ENCODE data around the gene SLC30A2. TPM values are rescaled to one million over a fixed set of nuclear protein-coding genes. Genes with fewer than 3 reads are reported as not detected.

The SLC30A2 gene
- total RNA-seq, 2 donors from 2014 or later = not detected

DNA sequence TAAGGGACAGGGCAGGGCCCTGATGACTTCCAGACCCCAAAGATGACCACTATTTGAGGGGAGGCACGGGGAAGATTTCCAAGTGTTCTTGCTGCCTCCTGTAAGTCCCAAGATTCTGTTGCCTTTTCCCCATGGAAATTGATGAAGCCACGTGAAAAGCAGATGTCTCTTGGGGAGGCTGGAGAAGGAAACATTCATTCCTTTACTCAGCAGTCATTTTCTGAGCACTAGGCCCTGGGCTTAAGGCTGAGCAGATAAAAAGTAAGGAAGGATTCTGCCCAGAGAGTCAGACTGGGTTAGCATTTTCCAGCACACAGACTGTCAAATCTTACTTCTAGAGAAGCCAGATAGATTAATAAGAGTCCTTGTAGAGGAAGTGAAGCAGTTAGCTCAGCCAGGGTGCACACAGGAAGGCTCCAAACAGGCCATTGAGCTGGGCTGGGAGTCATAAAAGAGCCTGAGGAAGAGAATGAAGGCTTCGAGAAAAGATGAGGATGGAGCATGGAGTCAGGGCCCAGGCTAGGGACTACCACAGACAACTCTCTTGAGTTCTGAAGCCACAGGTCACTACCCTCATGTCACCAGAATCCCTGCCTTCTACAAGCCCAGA lies 14.2 kb downstream of the SLC30A2 start:
- TF ChIP-seq, protein P1, sequence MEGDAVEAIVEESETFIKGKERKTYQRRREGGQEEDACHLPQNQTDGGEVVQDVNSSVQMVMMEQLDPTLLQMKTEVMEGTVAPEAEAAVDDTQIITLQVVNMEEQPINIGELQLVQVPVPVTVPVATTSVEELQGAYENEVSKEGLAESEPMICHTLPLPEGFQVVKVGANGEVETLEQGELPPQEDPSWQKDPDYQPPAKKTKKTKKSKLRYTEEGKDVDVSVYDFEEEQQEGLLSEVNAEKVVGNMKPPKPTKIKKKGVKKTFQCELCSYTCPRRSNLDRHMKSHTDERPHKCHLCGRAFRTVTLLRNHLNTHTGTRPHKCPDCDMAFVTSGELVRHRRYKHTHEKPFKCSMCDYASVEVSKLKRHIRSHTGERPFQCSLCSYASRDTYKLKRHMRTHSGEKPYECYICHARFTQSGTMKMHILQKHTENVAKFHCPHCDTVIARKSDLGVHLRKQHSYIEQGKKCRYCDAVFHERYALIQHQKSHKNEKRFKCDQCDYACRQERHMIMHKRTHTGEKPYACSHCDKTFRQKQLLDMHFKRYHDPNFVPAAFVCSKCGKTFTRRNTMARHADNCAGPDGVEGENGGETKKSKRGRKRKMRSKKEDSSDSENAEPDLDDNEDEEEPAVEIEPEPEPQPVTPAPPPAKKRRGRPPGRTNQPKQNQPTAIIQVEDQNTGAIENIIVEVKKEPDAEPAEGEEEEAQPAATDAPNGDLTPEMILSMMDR (IDR thresholded peaks at IDR 0.05) = no peak
- no peaks in the 10 kb centered on the region for H3K9me3 ChIP-seq
- no peak for ATAC-seq (ENCODE audit: insufficient number of reproducible peaks, low FRiP score, low read depth)
- no peaks in the 10 kb centered on the region for H3K27me3 ChIP-seq (replicated peaks; ENCODE audit: insufficient read depth)
- H3K36me3 ChIP-seq = no peaks in the 10 kb centered on the region
- H3K4me3 ChIP-seq = no peak overlapping the region
- H3K27ac ChIP-seq = no peak overlapping the region
- peaks cover 8 to 13% of the 10 kb centered on the region in 2 donors for H3K4me1 ChIP-seq (ENCODE audit: control insufficient read depth in 1 of 2, low read depth in 2 of 2)
- no peak for DNase-seq (ENCODE audit: low spot score)

DNA sequence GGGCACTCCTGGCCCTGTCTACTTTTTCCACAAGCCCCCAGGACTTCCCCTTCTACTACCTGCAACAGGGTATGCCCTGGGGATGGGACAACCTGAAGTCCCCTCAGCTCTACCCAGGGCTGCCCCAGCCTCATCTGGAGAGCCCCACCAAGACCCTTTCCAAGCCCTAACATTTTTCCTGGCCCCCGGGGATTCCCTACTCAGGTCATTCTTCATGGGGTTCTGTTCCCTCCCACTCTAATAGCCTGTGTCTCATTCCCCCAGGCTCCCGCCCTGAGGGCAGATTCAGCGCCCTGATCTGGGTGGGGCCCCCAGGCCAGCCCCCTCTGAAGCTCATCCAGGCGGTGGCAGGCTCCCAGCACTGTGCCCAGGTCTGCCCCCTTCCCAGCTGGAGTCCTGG lies 14.7 kb downstream of the SLC30A2 start:
- no peaks in the 10 kb centered on the region for H3K27me3 ChIP-seq (replicated peaks; ENCODE audit: insufficient read depth)
- TF ChIP-seq, protein P1 (IDR thresholded peaks at IDR 0.05) = no peak
- H3K4me3 ChIP-seq = no peak overlapping the region
- no peak overlapping the region for H3K27ac ChIP-seq
- no peaks in the 10 kb centered on the region for H3K36me3 ChIP-seq
- ATAC-seq (ENCODE audit: insufficient number of reproducible peaks, low FRiP score, low read depth) = no peak
- peaks cover 6 to 9% of the 10 kb centered on the region in 2 donors for H3K4me1 ChIP-seq (ENCODE audit: control insufficient read depth in 1 of 2, low read depth in 2 of 2)
- no peak for DNase-seq (ENCODE audit: low spot score)
- H3K9me3 ChIP-seq = no peaks in the 10 kb centered on the region

DNA sequence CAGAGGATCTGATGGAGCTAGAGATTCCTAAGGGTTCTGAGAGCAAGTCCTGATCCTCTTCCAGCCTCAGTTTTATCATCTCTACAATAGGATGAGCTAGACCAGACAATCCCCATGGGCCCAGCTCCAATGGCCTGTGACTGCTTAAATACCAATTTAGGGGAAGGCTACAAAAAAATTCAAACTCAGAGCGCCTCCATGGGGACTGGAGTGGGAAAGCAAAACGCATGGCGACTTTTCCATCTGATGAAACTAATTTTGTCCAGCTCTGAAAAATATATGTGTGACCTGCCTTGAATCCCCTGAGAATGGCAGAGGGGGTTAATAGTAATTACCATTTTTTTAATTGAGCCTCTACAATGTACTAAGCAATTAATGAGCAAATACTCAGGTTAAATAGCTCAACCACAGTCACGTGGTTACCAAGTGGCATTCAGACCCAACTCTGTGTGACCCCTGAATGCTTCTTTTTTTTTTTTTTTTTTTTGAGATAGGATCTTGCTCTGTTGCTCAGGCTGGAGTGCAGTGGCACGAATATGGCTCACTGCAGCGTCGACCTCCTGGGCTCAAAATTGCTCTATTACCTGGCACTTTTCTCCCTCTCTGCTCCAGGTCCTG lies 15.9 kb downstream of the SLC30A2 start:
- H3K4me3 ChIP-seq = no peak overlapping the region
- DNase-seq (ENCODE audit: low spot score) (no peak), ATAC-seq (ENCODE audit: insufficient number of reproducible peaks, low FRiP score, low read depth) (no peak)
- no peak overlapping the region for H3K27ac ChIP-seq
- H3K4me1 ChIP-seq (ENCODE audit: control insufficient read depth in 1 of 2, low read depth in 2 of 2) = peaks cover 3% of the 10 kb centered on the region in 2 donors
- TF ChIP-seq, protein P1 (IDR thresholded peaks at IDR 0.05) = no peak
- no peaks in the 10 kb centered on the region for H3K27me3 ChIP-seq (replicated peaks; ENCODE audit: insufficient read depth)
- no peaks in the 10 kb centered on the region for H3K9me3 ChIP-seq
- no peaks in the 10 kb centered on the region for H3K36me3 ChIP-seq

DNA sequence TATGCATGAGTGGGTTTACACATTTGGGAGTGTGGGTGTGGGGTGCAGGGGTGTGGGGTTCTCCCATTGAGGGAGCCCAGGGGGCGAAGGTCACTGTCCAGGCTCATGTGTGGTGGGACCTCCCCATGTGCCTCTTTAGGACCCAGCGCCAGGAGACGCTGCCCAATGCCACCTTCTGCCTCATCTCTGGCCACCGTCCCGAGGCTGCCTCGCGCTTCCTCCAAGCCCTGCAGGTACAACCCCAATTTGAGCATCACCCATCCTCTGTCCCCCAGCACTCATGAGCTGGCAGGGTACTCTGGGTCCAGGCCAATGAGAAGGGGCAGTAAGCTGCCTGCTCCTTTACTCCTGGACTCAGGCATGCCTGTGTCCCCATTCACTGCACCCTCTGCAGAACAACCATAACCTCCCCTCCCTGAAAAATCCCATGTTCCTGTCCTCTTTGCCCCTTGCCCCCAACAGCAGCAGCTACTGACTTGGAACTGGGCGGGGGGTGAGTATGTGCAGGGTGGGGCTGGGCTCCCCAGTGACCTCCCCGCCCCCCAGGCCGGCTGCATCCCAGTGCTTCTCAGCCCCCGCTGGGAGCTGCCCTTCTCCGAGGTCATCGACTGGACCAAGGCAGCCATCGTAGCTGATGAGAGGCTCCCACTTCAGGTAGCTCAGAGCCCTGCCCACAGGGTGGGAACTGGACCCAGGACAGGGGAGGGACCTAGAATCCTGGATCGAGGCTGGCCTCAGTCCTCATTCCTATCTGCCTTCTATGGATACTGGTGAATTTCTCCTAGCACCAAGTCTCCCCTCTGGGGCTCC lies 16.7 kb downstream of the SLC30A2 start:
- H3K27ac ChIP-seq = no peak overlapping the region
- no peak overlapping the region for H3K4me3 ChIP-seq
- no peaks in the 10 kb centered on the region for H3K27me3 ChIP-seq (replicated peaks; ENCODE audit: insufficient read depth)
- no peak for DNase-seq (ENCODE audit: low spot score)
- TF ChIP-seq, protein P1 (IDR thresholded peaks at IDR 0.05) = no peak
- no peaks in the 10 kb centered on the region for H3K36me3 ChIP-seq
- no peaks in the 10 kb centered on the region for H3K9me3 ChIP-seq
- H3K4me1 ChIP-seq (ENCODE audit: control insufficient read depth in 1 of 2, low read depth in 2 of 2) = no peaks in the 10 kb centered on the region
- ATAC-seq (ENCODE audit: insufficient number of reproducible peaks, low FRiP score, low read depth) = no peak

DNA sequence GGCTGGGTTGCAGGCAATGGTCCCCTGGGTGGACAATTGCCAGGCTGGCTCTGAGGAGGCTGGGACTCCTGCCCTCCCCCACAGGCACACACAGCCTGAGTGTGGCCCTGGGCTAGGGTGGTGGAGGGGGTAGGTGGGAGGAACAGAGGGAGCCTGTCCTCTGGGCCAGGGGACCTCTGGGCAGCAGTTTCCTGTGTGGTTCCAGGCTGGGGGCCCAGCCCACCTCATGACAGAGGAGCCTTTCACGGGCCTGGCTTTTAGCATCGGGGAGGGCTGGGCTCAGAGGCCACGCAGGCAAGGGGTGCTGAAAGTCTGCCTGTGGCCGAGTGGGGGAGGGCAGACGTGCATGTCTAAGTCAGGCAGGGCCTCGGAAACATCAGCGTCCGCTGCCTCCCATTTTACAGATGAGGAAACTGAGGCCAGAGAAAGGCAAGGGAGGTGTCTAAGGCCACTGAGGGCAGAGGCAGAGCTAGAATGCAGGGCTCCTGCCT lies 17.4 kb downstream of the SLC30A2 start:
- ATAC-seq (ENCODE audit: insufficient number of reproducible peaks, low FRiP score, low read depth) = no peak
- Histone ChIP-seq H3K4me1 (ENCODE audit: control insufficient read depth in 1 of 2, low read depth in 2 of 2) (no peaks in the 10 kb centered on the region), H3K27me3 (replicated peaks; ENCODE audit: insufficient read depth) (no peaks in the 10 kb centered on the region), H3K9me3 (no peaks in the 10 kb centered on the region), H3K27ac (no peak overlapping the region), H3K4me3 (no peak overlapping the region), H3K36me3 (no peaks in the 10 kb centered on the region)
- TF ChIP-seq, protein P1 (IDR thresholded peaks at IDR 0.05) = no peak
- no peak for DNase-seq (ENCODE audit: low spot score)
